GM19043 (cell line): ENCODE data around the gene ACVR1B.

ENCODE experiments used
- ATAC-seq: cut with Tn5 transposase; IDR thresholded peaks from one replicate; pipeline ENCODE4 v1.9.1; 2021; ENCODE audit warnings: low read depth; ENCODE audit not compliant: unreplicated experiment

ACVR1B gene

DNA sequence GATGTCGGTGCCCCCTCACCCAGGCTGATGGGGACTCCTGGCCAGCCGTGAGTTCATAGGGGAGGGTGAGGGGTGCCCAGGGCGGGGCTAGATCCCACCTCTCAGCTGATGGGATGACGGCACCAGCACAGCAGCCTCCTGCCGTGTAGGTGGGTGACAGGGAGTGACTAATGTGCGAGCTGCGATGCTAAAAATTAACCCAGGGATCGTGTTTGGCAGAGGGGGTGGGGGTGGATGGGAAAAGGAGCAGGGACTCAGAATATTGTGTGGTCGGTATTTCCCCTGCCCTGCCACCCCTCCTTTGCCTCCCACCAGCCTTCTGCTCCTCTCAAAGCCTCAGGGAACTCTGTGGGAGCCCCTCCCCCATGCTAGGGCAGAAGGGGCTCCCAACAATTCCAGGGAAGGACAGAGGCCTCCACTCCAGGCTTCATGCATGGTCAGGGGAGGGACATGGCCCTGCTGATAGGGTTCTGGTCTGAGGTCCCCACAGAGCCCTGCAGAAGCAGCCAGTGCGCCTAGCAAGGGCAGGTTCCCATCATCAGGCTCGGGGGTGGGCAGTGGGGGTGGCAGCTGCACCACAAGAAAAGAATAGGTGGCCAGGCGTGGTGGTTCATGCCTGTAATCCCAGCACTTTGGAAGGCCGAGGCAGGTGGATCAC, 67.7 kb downstream of the ACVR1B start:
- ATAC-seq, result no peak

DNA sequence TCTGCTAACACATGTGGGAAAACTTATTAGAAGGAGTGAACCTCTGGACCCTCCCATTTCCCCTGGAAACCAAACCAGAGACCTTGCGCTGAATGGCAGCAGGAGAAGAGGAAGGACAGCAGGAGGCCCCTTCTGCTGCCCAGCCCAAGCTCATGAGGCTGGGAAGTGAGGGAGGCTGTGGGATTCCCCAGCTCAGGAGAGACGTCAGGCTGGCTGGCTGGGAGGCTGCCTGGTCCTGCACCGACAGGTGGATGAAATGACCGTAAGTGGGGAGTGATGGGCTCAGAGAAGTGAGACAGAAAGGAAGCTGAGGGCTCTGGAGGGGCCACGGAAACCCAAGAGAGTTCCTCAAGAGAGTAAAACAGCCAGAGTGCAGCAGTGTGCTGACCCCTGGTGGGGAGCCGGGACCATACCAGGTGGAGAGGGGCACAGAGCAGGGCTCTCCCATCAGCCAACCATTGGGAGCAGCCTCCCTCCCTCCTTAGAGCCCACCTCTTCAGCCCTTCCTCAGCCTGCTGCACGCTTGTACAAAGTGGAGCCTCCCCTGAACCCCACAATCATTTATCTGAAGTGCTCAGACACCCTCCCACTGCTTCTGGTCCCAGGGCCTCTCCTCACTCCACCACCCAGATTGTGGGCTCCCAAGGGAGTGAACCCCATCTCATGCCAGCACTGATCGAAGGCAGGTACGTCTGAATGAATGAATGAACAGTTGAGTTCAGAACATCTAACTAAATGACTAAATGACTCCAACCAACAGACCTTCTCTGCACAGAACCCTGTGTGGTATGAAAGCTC, 69.2 kb downstream of the ACVR1B start:
- ATAC-seq, result no peak

DNA sequence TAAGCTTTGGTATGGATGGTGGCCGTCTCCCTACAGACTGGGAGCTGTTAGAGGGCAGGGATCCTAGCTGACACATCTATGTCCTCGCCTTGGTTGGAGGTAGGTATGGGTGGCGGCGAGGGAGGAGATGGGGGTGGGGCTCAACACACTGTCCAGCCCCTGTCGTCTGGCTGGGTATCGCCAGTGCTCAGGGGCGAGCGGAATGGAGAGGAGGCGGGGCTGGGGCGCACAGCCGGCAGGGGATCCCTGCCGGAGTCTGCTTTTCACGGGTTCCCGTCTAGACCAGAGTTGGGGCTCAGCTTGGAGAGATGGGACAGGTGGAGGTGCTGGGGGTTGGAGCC, 71.3 kb downstream of the ACVR1B start:
- ATAC-seq, result no peak

DNA sequence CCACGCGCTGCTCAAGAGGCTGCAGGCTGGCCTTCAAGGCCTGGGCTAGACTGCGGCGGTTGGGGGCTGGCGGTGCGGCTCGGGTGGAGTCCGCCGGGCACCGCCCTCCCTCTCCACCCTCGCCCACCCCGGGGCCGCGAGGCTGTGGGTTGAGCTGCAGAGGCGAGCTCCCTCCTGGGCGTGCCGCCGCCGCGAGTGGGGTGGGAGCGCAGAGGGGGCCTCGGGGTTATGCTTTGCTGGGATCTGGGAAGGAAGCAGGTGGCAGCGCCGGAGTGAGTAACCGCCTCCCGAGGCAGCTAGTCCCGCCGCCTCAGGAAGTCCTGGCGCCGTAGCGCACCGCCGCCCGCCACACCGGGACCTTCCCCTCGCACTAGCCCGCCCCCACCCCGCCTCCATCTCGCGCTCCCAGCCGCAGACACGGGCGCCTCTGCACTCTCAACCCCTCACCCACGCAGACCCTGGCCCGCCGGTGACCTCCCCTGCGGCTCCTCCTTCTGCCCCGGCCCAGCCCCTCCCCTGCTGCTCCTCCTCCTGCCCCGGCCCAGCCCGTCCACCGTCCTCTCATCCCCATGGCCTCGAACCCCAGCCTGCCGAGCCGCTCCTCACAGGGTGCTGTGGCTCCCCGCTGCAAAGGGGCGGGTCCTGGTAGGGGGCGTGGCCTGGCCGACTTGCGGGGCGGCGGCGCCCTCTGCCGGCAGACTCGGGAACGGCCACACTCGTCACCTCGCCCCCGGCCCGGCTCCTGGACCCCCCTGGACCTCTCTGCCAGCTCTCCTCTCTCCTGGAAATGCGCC, 71.9 kb downstream of the ACVR1B start:
- no peak for ATAC-seq

DNA sequence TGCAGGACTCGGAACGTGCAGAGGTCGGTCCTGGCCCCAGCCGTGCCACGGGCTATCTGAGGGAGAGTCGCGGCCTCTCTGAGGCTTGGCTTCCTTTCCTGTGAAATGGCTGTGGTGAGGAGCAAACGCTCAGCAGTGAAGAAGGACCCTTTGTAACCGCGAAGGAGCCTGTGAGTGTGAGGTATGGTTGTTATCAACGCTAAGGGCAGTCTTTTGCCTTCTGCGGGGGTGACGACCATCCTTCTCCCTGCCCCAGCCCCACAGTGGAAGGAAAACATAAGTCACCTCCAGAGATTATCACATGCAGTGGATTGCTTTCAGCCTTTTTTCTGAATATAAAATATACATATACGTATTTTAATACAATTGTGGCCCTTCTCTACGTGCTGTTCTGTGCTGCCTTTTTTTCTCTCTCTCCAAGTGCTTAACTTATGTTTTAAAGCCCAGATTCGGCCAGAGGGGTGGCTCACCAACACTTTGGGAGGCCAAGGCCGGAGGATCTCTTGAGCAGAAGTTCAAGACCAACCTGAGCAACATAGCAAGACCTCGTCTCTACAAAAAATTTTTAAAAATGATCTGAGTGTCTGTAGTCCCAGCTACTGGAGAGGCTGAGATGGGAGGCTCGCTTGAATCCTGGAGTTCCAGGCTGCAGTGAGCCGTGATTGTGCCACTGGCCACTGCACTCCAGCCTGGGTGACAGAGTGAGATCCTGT, 72.6 kb downstream of the ACVR1B start:
- no peak for ATAC-seq

DNA sequence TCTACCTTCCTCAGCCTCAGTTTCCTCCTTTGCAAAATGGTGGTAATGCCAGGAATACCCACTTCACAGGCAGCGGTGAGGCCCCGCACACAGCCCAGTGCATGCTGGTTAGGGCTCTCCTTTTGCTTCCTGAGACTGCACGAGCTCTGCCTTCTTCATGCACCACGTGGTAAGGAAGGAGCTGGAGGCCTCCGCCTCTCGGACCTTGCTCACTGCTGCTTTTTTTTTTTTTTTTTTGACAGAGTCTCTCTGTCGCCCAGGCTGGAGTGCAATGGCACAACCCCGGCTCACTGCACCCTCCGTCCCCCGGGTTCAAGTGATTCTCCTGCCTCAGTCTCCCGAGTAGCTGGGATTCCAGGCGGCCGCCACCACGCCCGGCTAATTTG, 73.3 kb downstream of the ACVR1B start:
- ATAC-seq, result no peak

DNA sequence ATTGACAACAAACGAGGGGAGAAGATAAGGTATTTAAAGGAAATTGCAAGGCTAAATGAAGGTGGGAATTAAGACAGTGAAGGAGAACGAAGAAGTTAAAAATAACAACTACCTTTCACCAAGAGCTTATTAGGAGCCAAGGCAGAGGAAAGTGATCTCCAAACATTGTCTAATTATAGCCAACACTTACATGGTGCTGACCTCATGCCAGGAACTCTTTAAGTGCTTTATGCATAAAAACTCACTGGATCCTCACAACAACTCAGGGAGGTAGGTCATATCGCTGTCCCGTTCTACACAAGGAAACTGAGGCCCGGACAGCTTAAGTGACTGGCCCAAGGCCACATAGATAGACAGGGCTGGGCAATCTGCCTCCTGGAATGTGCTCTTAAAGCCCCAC, 74.8 kb downstream of the ACVR1B start:
- no peak for ATAC-seq

DNA sequence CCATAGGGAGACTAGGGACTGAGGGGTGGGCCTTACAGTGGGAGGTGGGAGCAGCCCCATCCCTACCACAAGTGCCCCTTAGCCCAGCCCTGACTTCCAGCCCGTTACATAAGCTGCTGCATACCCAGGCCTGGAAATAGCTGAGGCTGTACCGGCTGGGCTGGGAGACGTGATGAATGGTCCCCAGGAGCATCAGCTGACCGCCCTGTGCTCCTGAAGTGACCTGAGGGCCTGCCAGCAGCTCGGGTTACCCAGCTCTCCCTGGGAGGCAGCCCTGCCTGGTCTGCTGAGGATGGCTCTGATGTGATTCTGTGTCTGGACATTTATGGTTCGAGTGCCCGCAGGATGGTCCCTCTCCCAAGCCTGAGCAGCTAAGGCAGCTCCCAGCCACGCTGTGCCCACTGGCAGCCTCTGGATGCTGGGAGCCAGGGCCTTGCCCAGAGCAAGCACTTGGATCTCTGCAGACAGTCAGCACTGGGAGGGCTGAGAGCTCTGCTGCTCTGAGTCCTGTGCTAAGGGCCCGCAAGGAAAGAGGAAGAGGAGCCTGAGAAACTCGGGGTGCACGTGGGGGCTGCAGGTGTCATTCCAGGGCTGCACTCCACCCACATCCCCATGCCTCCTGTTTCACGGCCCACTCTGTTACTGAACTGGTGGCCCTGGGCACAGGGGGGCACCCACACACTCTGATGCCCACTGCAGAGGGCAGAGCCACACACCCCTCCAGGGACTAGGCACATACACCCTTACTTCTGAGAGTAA, 75.8 kb downstream of the ACVR1B start:
- no peak for ATAC-seq

DNA sequence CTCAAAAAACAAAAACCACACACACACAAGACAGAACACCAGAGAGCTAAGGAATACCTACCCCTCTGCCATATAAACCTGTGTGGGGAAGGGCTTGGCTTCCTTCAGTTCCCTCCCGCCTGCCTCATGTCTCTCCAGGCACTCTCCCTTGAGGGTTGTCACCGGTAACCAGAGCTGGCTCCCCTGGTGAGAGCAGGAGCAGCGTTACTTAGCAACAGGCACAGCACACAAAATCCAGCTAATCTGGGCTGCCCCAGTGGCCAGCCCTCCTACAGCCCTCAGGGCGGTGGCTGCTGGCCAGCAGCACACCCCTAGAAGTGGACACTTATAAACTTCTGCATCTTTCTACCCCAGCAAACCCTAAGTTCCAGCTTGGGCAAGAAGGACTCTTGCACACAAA, 78.2 kb downstream of the ACVR1B start:
- no peak for ATAC-seq

DNA sequence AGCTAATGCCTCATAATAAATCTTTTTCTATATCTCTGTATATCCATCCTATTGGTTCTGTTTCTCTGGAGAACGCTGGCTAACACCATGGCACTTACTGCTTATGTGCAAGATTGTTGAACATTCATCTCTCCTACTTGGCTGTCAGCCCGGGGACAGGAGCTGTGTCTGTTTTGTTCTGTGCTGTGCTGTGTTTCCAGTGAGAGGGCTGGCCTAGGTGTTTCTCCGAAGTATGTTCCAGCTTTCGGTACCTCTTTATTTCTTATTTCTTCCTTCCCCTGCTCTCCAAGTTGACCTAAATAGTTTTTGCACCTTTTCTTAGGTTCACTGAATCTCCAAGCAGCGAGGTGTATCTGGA, 80.9 kb downstream of the ACVR1B start:
- no peak for ATAC-seq

DNA sequence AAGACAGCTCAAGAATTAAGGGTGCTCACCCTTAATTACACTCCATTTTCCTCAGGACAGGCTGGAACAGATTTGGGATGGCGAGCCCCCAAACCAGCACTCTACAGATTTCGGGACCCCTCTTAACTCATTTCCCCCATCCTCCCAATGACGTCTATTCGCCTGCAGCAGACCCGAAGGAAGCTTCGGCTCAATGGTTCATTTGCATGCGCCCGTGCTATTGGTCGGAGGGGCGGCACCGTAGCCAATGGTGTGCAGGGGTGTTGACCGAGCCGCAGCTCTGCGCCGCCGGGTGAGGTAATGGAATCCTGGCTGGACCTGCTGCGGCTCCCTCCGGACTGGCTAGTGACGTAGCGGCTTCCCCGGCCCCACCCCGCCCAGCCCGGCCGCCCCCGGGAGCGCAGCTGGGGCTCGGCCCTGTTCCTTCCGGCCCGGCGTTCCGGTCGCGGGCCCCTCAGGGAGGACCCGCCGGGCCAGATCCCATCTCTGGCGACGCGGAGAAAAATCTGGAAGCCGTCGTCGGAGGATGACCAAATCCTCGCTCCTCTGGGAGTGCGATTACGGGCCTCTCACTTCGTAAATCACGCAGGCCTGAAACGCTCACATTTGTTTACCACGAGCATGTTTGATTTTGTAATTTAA, 81.4 kb downstream of the ACVR1B start:
- ATAC-seq, result peak; percentile 95

DNA sequence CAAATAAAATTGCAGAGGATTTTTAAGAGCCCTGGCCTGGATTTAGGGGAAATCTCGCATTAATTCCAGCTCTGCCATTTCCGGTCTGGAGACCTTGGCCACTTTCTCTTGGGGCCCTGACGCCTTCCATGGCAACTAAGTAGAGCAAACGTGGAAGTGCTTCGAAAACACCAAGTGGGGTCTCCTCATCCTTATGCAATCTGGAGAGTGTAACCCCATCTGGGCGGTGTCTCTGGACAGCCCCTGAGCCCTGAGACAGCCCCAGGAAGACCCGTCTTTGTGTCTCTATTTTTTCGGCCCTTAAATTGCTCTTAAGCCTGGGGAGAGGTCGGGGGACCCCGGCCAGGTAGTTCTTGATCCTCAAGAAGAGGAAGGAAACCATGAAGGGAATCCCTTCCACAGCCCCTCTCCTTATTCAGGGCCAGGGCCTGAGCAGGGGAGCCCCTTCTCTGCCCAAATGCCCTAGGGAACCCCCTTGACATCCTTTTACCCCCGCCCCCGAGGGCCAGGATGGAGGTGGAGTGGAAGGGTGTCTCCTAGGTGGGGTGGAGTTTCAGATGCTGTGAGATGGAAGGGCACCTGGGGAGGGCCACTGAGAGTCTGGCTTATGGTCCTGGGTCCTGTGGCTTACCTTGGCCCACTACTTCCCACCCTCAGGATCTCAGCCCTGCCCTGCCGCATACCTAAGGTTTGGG, 82.1 kb downstream of the ACVR1B start:
- no peak for ATAC-seq

DNA sequence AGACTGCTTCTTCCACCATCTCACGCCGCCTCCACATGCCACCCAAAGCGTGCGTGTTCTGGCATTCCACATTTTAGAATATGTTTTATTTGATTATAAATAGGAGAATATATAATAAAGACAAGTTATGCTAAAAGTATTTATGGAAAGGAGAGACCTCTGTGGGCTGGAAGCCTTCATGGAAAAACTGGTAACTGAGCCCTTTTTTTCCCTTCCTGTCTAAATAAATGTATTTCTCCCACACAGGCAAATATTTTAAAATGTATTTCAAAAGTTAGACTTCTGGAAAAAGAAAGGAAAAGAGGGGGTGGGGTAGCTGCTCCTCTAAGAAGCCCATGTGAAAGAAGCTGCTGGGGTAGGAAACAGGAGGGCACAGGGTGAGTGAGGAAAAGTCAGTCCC, 83.7 kb downstream of the ACVR1B start:
- no peak for ATAC-seq

DNA sequence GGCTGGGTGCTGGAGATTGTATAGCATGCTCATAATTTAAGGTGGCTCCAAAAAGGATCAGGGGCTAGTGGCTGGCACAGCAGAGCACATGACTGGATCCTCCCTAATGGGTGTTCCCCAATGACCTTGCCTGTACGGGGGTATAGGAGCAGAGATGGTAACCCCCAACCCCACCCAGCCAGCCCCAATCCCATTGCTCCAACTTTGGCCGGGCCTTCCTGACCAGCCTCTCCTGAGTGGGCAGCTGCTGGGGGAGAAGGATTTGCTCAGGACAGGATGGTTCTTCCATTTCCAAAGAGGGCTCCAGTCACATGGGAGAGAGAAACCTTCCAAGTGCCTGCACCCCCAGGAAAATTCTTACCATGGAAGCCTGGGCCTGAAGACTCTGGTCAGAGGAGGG, 84.4 kb downstream of the ACVR1B start:
- no peak for ATAC-seq

DNA sequence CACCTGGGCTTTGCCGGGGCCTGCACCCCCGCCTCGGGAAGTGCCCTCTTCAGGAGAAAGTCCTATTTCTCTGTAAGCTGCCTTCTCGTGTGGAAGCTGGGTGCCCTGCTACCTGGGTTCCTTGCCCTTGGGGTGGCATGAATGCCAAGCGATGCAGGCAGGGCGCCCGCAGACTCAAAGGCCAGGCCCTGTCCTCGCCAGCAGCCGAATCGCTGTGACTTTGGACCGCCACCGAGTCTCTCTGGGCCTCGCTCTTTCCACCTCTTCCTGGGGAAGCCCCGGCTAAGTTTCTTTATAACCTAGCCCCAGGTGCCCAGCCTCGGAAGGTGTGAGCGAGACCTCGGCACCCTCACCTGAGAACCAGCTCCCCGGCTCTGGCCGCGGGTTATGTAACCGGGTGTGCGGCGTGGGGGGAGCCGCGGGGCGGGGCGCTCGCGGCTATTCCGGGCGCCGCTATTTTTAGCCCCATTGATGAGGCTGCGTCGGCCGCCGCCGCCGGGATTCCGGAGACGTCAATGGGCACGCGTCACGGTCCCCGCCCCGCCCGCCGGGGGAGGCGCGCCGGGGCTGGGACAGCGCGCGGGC, 85.2 kb downstream of the ACVR1B start:
- ATAC-seq, result no peak

DNA sequence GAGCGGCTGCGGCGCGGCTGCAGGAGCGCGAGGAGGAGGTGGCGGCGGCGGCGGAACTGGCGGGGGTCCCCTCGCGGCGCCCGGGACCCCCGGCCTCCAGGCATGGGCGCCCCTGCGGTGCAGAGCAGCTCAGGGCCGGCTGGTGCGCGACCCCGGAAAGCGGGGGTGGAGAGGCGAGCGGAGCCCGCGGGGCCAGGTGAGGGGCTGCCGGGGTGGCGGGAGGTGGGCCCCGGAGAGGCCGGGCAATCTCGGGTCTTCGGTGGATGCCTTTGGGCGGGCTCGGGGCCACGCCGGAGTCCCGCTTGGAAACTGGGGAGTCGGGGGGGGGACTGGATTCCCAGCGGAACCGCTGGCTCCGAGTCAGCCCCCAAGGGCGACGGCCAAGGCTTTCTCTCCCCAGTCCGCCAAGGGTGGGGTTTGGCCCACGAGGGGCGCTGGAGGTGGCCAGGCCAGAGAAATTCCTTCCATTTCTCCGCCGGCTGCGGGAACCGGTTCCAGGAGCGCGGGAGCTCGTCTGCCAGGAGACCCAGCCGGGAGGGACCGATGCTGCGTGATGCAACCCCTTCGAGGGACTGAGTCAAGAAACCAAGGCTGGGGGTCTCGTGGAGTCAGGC, 85.9 kb downstream of the ACVR1B start:
- no peak for ATAC-seq

DNA sequence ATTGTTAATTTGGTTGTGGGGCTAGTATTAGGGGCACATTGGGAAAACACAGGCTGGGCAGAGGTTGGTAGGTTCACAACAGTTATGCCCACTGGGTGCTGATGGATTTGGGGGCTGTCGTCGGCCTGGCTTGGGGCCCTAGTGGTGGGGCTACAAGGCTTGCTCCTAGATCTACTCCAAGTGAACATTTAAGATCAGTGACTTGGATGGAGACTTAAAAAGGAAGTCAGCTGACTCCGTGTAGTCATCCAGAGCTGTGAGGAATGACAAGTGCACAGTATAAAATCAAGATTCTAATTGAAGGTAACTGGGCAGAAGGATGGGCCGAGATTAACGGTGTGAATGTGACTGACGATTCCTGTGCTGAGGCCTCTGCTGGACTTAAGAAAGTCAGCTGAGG, 86.9 kb downstream of the ACVR1B start:
- ATAC-seq, result no peak

DNA sequence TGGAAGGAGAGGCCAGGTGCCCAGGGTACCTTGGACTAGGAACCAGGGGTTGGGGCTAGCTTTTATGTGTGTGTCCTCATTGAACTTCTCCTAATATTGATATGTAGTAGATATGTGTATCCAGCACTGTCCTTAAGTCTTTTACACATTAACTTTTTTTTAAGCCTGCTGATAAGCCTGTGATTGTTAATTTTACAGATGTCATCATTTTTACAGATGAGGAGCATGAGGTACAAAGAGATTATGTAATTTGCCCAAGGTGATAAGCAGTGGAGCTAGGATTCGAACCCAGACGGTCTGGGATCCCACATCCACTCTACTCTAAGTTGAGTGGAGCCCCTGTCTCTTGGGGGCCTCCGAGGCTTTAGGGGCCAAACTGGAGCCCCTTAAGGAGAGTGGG, 89.5 kb downstream of the ACVR1B start:
- no peak for ATAC-seq

DNA sequence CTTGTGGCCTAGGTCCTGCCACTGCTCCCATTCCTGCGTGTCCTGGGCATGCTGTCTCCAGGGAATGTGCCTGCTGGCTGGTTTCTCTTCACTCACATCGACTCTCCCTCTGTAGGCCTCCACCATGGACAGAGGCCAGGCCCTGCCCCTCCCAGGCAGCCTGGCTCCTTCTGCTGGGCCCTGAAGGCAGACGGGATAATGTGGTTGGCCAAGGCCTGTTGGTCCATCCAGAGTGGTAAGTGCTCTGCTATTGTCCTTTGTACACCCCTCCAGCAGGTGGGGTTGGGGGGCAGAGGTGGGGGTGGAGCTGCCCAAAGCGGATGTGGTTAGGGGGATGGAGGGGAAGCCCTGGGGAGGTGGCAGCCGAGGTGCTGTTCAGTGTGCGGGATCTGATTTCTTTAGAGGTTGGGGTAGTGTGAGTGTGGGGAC, 90.2 kb downstream of the ACVR1B start:
- ATAC-seq, result no peak
